ENCODE data around the gene TAF6. TPM values are rescaled to one million over a fixed set of nuclear protein-coding genes. Genes with fewer than 3 reads are reported as not detected.
A peak's percentile ranks its signal among the peaks of the same experiment; 100 is the strongest.

TAF6 gene
- total and polyA plus RNA-seq, 10 donors: 16.5 to 44.0 (median 36.2) TPM

GRCh38 chr7:100081535-100082102 is 37.5 kb downstream of the TAF6 start, which contains the start of gene ZNF3:
Gene ZNF3 (minus strand): TSS chr7:100081723. CDS start chr7:100077357, 4,366 bp downstream.
- peak; percentile 94 to 98 (median 95) for TF ChIP-seq POLR2AphosphoS5 (IDR thresholded peaks at IDR 0.05)
- peak; percentile 94 to 99 (median 96) for TF ChIP-seq CTCF (IDR thresholded peaks at IDR 0.05 in 8 of 11, conservative IDR thresholded peaks at IDR 0.05 in 3 of 11)
- TF ChIP-seq POLR2A (IDR thresholded peaks at IDR 0.05): peak in 1 of 3 donors; percentile 60
- intact Hi-C loops (cut with DNase I; ENCODE audit: low total_unique reads): loop anchor here (5.0 kb wide), 1 partner anchor 46 kb away; the partner anchor contains the start of gene MBLAC1

GRCh38 chr7:100080907-100081534 is 38.1 kb downstream of the TAF6 start:
- peaks cover 21 to 49% (median 36%) of the 10 kb centered on the region in 6 donors for H3K4me1 ChIP-seq
- WGBS, 5 donors: 1 to 4% (median 2%) methylated on average over 24 to 34 of the region's 34 CpGs
- no peaks in the 10 kb centered on the region for H3K9me3 ChIP-seq
- DNase-seq: peak; percentile 76
- peak overlapping the region; percentile 91 to 100 (median 97) for H3K4me3 ChIP-seq
- TF ChIP-seq POLR2AphosphoS5 (IDR thresholded peaks at IDR 0.05) (no peak), POLR2A (IDR thresholded peaks at IDR 0.05) (no peak), CTCF (IDR thresholded peaks at IDR 0.05 in 8 of 11, conservative IDR thresholded peaks at IDR 0.05 in 3 of 11) (no peak)
- peaks cover 0 to 43% (median 28%) of the 10 kb centered on the region in 6 donors for H3K36me3 ChIP-seq
- H3K27me3 ChIP-seq (replicated peaks in 1 of 7): no peaks in the 10 kb centered on the region
- peak overlapping the region; percentile 75 to 92 (median 88) for H3K27ac ChIP-seq
- intact Hi-C loops (cut with DNase I; ENCODE audit: low total_unique reads): loop anchor here (5.0 kb wide), 1 partner anchor 46 kb away; the partner anchor contains the start of gene MBLAC1

More at GRCh38 chr7:100081535-100082102, 37.5 kb downstream of the TAF6 start, which contains the start of gene ZNF3:
- Histone ChIP-seq H3K36me3 (peaks cover 0 to 37% (median 22%) of the 10 kb centered on the region in 6 donors), H3K4me1 (peaks cover 21 to 53% (median 36%) of the 10 kb centered on the region in 6 donors), H3K27ac (peak within 1 kb of the TSS; percentile 75 to 92 (median 88)), H3K27me3 (replicated peaks in 1 of 7) (no peaks in the 10 kb centered on the region), H3K9me3 (no peaks in the 10 kb centered on the region), H3K4me3 (peak within 1 kb of the TSS; percentile 91 to 100 (median 97))
- peak; percentile 99 for DNase-seq
- 0 to 1% (median 1%) methylated on average over 30 to 55 of the region's 55 CpGs for WGBS, 5 donors

- intact Hi-C loops (cut with DNase I; ENCODE audit: low total_unique reads): loop anchor here (10.0 kb wide), 1 partner anchor 94 kb away; no protein-coding TSS in a partner anchor
- no peaks in the 10 kb centered on the region for H3K9me3 ChIP-seq
- H3K27ac ChIP-seq: no peak overlapping the region
- no peaks in the 10 kb centered on the region for H3K27me3 ChIP-seq (replicated peaks in 1 of 7)
- peaks cover 6 to 62% (median 47%) of the 10 kb centered on the region in 6 donors for H3K36me3 ChIP-seq
- no peak overlapping the region for H3K4me3 ChIP-seq
- H3K4me1 ChIP-seq: peaks cover 21 to 46% (median 36%) of the 10 kb centered on the region in 6 donors
- no peak for DNase-seq
- no peak for TF ChIP-seq CTCF (IDR thresholded peaks at IDR 0.05 in 8 of 11, conservative IDR thresholded peaks at IDR 0.05 in 3 of 11)
- no peak for TF ChIP-seq POLR2A (IDR thresholded peaks at IDR 0.05)
- TF ChIP-seq POLR2AphosphoS5 (IDR thresholded peaks at IDR 0.05): no peak
- WGBS, 5 donors: 81 to 91% (median 89%) methylated on average over 7 of the region's 7 CpGs
These were observed 40.1 kb downstream of the TAF6 start for GRCh38 chr7:100079024-100079560.

Data from spleen (tissue), 11 donors.